ENCODE data around the gene CYP4V2.
"Not testable (repeated sequence)": the region's sequence is repeated elsewhere in the genome, so short reads cannot be mapped to it uniquely, and the experiment has no call there.

Gene CYP4V2

DNA sequence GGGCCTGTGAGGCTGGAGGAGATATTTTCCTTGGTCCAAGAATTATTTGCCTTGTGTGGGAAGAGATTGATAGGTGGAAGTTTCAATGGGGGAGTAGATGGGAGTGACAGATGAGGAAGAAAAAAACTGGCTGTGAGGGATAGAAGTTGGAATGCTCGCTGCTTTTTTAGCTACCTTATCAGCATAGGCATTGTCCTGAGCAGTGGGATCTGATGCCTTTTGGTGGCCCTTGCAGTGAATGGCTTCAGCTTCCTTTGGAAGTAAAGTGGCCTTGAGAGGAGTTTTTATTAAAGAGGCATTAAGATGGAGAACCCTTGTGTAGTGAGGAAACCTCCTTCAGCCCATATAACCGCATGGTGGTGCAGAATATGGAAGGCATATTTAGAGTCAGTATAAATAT, 52.0 kb downstream of the CYP4V2 start:
- H3K27me3 ChIP-seq (replicated peaks; ENCODE audit: control insufficient read depth, insufficient read depth, low read length), result no peaks in the 10 kb centered on the region
- TF ChIP-seq, protein P1, sequence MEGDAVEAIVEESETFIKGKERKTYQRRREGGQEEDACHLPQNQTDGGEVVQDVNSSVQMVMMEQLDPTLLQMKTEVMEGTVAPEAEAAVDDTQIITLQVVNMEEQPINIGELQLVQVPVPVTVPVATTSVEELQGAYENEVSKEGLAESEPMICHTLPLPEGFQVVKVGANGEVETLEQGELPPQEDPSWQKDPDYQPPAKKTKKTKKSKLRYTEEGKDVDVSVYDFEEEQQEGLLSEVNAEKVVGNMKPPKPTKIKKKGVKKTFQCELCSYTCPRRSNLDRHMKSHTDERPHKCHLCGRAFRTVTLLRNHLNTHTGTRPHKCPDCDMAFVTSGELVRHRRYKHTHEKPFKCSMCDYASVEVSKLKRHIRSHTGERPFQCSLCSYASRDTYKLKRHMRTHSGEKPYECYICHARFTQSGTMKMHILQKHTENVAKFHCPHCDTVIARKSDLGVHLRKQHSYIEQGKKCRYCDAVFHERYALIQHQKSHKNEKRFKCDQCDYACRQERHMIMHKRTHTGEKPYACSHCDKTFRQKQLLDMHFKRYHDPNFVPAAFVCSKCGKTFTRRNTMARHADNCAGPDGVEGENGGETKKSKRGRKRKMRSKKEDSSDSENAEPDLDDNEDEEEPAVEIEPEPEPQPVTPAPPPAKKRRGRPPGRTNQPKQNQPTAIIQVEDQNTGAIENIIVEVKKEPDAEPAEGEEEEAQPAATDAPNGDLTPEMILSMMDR (IDR thresholded peaks at IDR 0.05; ENCODE audit: insufficient read depth, low read length, poor library complexity, severe bottlenecking), result no peak
- H3K36me3 ChIP-seq (ENCODE audit: control insufficient read depth, insufficient read depth, low read length), result no peaks in the 10 kb centered on the region
- no peak for DNase-seq (ENCODE audit: extremely low read depth, insufficient read length)
- H3K4me3 ChIP-seq (replicated peaks; ENCODE audit: low read depth, low read length), result no peak overlapping the region

DNA sequence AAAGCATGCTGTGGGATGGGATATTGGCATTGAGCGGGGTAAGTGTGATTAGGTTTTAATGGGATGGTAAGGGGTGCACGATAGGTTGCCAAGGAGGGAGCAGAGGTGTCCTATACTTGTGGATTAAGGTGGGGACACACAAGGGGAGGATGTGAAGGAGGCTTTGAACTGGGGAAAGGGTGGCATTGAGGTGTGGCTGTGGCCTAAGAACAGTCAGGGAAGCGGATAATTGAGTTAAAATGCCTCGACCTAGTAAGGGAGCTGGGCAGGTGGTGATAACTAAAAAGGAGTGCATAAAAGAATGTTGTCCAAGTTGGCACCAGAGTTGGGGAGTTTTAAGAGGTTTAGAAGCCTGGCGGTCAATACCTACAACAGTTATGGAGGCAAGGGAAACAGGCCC, 53.5 kb downstream of the CYP4V2 start:
- Histone ChIP-seq H3K27me3 (replicated peaks; ENCODE audit: control insufficient read depth, insufficient read depth, low read length) (no peaks in the 10 kb centered on the region), H3K4me3 (replicated peaks; ENCODE audit: low read depth, low read length) (no peak overlapping the region), H3K36me3 (ENCODE audit: control insufficient read depth, insufficient read depth, low read length) (no peaks in the 10 kb centered on the region)
- DNase-seq (ENCODE audit: extremely low read depth, insufficient read length), result no peak
- TF ChIP-seq, protein P1 (IDR thresholded peaks at IDR 0.05; ENCODE audit: insufficient read depth, low read length, poor library complexity, severe bottlenecking), result no peak

DNA sequence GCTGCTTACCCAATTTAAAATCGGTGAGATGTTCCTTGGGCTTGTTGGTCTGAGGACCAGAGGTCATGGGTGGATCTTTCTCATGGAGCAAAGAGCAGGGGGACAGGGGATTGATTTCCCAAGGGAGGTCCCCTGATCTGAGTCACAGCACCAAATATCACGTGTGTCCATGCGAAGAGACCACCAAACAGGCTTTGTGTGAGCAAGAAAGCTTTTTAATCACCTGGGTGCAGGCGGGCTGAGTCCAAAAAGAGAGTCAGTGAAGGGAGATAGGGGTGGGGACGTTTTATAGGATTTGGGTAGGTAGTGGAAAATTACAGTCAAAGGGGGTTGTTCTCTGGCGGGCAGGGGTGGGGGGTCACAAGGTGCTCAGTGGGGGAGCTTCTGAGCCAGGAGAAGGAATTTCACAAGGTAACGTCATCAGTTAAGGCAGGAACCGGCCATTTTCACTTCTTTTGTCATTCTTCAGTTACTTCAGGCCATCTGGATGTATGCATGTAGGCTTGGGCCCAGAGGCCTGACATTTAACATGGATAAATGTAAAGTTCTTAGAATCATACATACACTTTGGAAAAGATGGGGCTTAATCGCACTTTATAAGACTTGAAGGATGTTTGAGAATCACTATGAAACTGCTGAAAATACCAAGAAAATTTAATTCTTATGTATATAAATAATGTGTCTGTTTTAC, 55.8 kb downstream of the CYP4V2 start:
- DNase-seq (ENCODE audit: extremely low read depth, insufficient read length); H3K27me3 ChIP-seq (replicated peaks; ENCODE audit: control insufficient read depth, insufficient read depth, low read length); H3K4me3 ChIP-seq (replicated peaks; ENCODE audit: low read depth, low read length); H3K36me3 ChIP-seq (ENCODE audit: control insufficient read depth, insufficient read depth, low read length): not testable (repeated sequence)

DNA sequence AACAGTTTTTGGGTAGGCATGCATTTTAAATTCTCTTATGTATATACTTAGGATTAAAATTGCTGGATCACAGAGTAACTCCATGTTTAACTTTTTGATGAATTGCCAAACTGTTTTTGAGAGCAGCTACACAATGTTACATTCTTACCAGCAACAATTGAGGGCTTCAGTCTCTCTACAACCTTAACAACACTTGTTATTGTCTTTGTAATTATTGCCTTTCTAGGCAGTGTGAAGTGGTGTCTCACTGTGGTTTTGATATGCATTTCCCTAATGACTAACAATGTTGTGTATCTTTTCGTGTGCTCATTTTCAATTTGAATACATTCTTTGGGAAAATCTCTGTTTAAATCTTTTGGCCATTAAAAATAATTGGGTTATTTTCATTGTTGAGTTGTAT, 57.3 kb downstream of the CYP4V2 start:
- Histone ChIP-seq H3K36me3 (ENCODE audit: control insufficient read depth, insufficient read depth, low read length) (no peaks in the 10 kb centered on the region), H3K4me3 (replicated peaks; ENCODE audit: low read depth, low read length) (no peak overlapping the region), H3K27me3 (replicated peaks; ENCODE audit: control insufficient read depth, insufficient read depth, low read length) (no peaks in the 10 kb centered on the region)

DNA sequence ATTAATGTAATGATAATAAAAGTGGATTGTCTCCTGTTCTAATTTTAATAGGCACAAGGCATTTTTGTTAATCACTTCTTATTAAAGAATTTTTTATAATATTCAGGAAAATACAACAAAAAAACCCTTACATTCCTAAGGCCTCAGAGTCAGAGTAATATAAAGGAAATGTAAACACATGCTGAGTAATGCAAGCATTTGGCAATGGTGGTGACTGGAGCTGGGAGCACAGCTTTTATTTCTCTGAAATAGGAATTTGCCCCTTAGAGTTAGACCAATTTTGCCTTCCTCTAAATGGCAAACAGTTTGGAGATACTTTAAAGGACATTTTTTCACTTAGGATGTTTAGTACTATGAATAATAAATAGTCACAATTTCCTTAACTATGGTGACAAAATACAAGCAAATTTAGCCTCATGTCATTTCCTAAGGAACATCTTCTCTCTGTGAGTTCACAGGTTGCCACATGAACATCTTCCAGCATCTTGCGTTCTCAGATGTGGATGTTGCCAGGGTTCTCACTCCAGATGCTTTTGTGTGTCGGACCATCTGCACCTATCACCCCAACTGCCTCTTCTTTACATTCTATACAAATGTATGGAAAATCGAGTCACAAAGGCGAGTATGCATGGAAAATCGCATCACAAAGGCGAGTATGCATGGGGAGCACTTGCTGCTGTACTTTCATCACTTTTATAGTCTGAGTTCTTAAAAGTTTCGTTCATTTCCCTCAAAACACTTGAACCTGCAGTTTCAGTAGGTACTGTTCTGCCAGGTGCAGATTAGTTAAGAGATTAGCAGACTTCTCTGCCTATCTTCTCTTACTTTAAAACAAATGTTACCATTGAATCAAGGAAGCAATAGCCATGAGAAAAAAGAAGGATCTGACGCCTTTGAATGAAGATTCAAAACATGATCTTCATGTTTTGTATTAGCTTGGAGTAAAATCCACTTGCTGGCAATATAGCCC, 58.7 kb downstream of the CYP4V2 start:
- TF ChIP-seq, protein P1 (IDR thresholded peaks at IDR 0.05; ENCODE audit: insufficient read depth, low read length, poor library complexity, severe bottlenecking), result no peak
- DNase-seq (ENCODE audit: extremely low read depth, insufficient read length), result no peak
- no peak overlapping the region for H3K4me3 ChIP-seq (replicated peaks; ENCODE audit: low read depth, low read length)

More for the DNA sequence above, 57.3 kb downstream of the CYP4V2 start:
- no peak for DNase-seq (ENCODE audit: extremely low read depth, insufficient read length)
- TF ChIP-seq, protein P1 (IDR thresholded peaks at IDR 0.05; ENCODE audit: insufficient read depth, low read length, poor library complexity, severe bottlenecking), result no peak

DNA sequence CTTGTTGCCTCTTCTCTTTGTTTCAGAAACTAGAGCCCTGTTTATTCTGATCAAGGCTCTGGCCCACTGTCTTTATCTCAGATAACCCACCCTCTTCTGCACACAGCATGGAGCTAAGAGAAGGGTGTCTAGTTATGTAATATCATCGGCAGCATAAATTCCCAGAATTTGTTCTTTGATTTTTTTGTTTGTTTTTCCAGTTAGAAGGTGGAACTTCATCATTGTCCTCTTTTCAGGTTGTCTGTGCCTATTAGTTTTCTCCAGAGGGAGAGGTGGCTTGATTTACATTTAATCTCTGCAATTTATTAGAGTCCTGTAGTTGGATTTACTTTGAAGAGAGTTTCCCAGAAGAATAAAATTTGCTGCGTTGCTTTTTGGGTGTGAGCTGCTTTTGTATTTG, 59.4 kb downstream of the CYP4V2 start:
- Histone ChIP-seq H3K4me3 (replicated peaks; ENCODE audit: low read depth, low read length) (no peak overlapping the region), H3K36me3 (ENCODE audit: control insufficient read depth, insufficient read depth, low read length) (no peaks in the 10 kb centered on the region), H3K27me3 (replicated peaks; ENCODE audit: control insufficient read depth, insufficient read depth, low read length) (no peaks in the 10 kb centered on the region)
- DNase-seq (ENCODE audit: extremely low read depth, insufficient read length), result no peak
- TF ChIP-seq, protein P1 (IDR thresholded peaks at IDR 0.05; ENCODE audit: insufficient read depth, low read length, poor library complexity, severe bottlenecking), result no peak

More for the DNA sequence above, 58.7 kb downstream of the CYP4V2 start:
- Histone ChIP-seq H3K36me3 (ENCODE audit: control insufficient read depth, insufficient read depth, low read length) (no peaks in the 10 kb centered on the region), H3K27me3 (replicated peaks; ENCODE audit: control insufficient read depth, insufficient read depth, low read length) (no peaks in the 10 kb centered on the region)
